Hepatic stellate cell (primary cell): ENCODE results near the gene DHRS3.
"Not testable (repeated sequence)": the region's sequence is repeated elsewhere in the genome, so short reads cannot be mapped to it uniquely, and the experiment has no call there.

Source experiments
- DNase-seq: peaks from one replicate; pipeline ENCODE4 v3.0.0; 2011; ENCODE audit warnings: low spot score

DHRS3 gene

GRCh38 chr1:12617901-12618660 lies at the start of gene DHRS3:
Gene DHRS3 (minus strand): TSS chr1:12618210. CDS start chr1:12617348, 862 bp downstream.
- no peak for DNase-seq

- no peak for DNase-seq
These were observed 48.2 kb upstream of the DHRS3 start for GRCh38 chr1:12666141-12666735.

GRCh38 chr1:12665511-12665910 lies 47.5 kb upstream of the DHRS3 start:
- DNase-seq = no peak

GRCh38 chr1:12662556-12662955 lies 44.5 kb upstream of the DHRS3 start:
- DNase-seq = no peak

GRCh38 chr1:12661606-12662219 lies 43.7 kb upstream of the DHRS3 start:
- DNase-seq = no peak

GRCh38 chr1:12658531-12659453 lies 40.8 kb upstream of the DHRS3 start:
- peak; percentile 90 for DNase-seq

GRCh38 chr1:12657885-12658512 lies 40.0 kb upstream of the DHRS3 start:
- not testable (repeated sequence) for DNase-seq

- DNase-seq = no peak
These were observed 39.3 kb upstream of the DHRS3 start for GRCh38 chr1:12657060-12657884.

GRCh38 chr1:12656575-12656974 lies 38.6 kb upstream of the DHRS3 start:
- DNase-seq = no peak

- DNase-seq = no peak
These were observed 36.6 kb upstream of the DHRS3 start for GRCh38 chr1:12654657-12655056.

- DNase-seq = no peak
These were observed 36.1 kb upstream of the DHRS3 start for GRCh38 chr1:12654004-12654567.

- peak; percentile 78 for DNase-seq
These were observed 32.0 kb upstream of the DHRS3 start for GRCh38 chr1:12649971-12650421.

GRCh38 chr1:12648741-12649140 lies 30.7 kb upstream of the DHRS3 start:
- DNase-seq = no peak

GRCh38 chr1:12645401-12645800 lies 27.4 kb upstream of the DHRS3 start:
- DNase-seq = not testable (repeated sequence)

- no peak for DNase-seq
These were observed 26.8 kb upstream of the DHRS3 start for GRCh38 chr1:12644829-12645228.

- DNase-seq = no peak
These were observed 26.2 kb upstream of the DHRS3 start for GRCh38 chr1:12644237-12644636.

GRCh38 chr1:12643785-12644184 lies 25.8 kb upstream of the DHRS3 start, which contains the start of gene AADACL4:
Gene AADACL4 (plus strand): TSS chr1:12644085. CDS start chr1:12644547, 462 bp downstream.
- DNase-seq = no peak

GRCh38 chr1:12643079-12643478 lies 25.1 kb upstream of the DHRS3 start:
- DNase-seq = no peak

GRCh38 chr1:12640958-12641272 lies 22.9 kb upstream of the DHRS3 start:
- DNase-seq = no peak

- DNase-seq = no peak
These were observed 22.4 kb upstream of the DHRS3 start for GRCh38 chr1:12640237-12640957.
